AG04450 (cell line): Measurements from ENCODE around the gene PRG3. TPM values are rescaled to one million over a fixed set of nuclear protein-coding genes. Genes with fewer than 3 reads are reported as not detected.

Experiments
- CTCF ChIA-PET: fragments of 300-600, 350-600 bp; formaldehyde crosslinking; extraction: SDS; loops from one replicate; lab custom pipeline; 2022; ENCODE audit warnings: antibody characterized with exemption, inconsistent platforms; lab: Charles Lee
- POLR2A ChIA-PET: fragments of 350-600 bp; formaldehyde crosslinking; extraction: SDS; loops from one replicate; lab custom pipeline; 2021; ENCODE audit warnings: antibody characterized with exemption, inconsistent platforms; lab: Yijun Ruan, JAX
- DNase-seq: peaks from one replicate; pipeline ENCODE4 v3.0.0-alpha.2; 2011; ENCODE audit warnings: low read depth, low spot score
- H3K27ac ChIP-seq: one replicate; pipeline ENCODE4 v1.5.1; 2012; ENCODE audit warnings: low read depth, low read length, control low read depth
- H3K27me3 ChIP-seq: one replicate; pipeline ENCODE4 v1.6.0; 2012; ENCODE audit warnings: low read length; ENCODE audit not compliant: control insufficient read depth, insufficient read depth
- H3K4me3 ChIP-seq: 2 replicates; pipeline ENCODE4 v1.5.1; 2011; ENCODE audit warnings: mild to moderate bottlenecking, low read depth, low read length, control low read depth
- H3K9me3 ChIP-seq: 2 replicates; pipeline ENCODE4 v1.5.1; 2012; ENCODE audit warnings: low read length; ENCODE audit not compliant: control insufficient read depth, insufficient read depth
- CTCF ChIP-seq: IDR thresholded peaks from 2 replicates; pipeline ENCODE4 v1.5.1; 2011; ENCODE audit warnings: low read depth, low read length, control low read depth, inconsistent platforms
- polyA plus RNA-seq: library from polyadenylated mRNA; depleted of rRNA; stranded (reverse); fragments of >200 nt; gene quantifications from 2 replicates; pipeline ENCODE4 v1.2.3, GENCODE V29; 2011

The PRG3 gene
- polyA plus RNA-seq, 1 experiment = not detected

GRCh38 chr11:57374966-57375365 is 6.0 kb downstream of the PRG3 start:
- TF ChIP-seq CTCF = no peak
- Histone ChIP-seq H3K9me3 (no peaks in the 10 kb centered on the region; the same call in 1 of the 2 replicates), H3K27me3 (no peaks in the 10 kb centered on the region), H3K27ac (no peak overlapping the region), H3K4me3 (no peak overlapping the region)
- ChIA-PET POLR2A (no interaction called here), CTCF (no interaction called here)
- no peak for DNase-seq

DNA sequence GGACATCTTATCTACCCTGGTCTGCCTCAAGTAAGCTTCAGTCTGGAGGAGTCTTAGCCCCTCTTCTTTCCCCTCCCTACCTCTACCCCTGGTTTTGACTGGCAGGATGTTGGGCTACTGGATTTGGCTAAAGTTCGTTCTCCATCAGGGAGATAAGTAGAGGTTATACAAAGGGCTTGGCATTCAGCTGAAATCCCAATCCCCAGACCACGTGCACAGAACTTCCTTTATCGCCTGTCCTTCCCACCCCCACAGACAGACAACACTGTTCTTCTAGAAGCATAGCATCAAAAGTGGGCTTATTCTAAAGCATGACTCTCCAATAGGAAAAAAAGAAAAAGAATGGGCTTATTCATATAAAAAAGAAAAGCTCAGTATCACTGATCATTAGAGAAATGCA is 7.8 kb downstream of the PRG3 start:
- Histone ChIP-seq H3K9me3 (no peaks in the 10 kb centered on the region; the same call in 1 of the 2 replicates), H3K27me3 (peaks cover 1% of the 10 kb centered on the region), H3K4me3 (no peak overlapping the region), H3K27ac (no peak overlapping the region)
- TF ChIP-seq CTCF = no peak
- no peak for DNase-seq
- CTCF ChIA-PET = no interaction called here
- POLR2A ChIA-PET = no interaction called here

DNA sequence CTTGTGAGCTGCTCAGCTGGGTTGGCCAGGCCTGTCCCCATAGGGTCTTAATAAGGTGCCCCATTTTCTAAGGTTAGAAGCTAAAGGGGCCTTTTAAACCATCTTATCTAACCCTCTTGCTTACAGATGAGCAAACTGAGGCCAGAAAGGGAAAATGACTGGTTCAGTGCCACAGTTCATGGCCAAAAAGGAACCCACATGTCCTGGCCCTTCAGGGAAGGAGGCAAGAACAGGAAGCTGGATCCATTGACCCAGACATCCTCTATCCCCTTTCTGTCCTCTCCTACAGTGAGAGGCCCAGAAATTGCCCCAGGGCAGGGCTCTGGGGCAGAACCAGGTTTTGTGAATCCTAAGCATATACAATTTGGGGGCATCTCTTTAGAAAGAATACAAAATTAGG is 10.0 kb downstream of the PRG3 start:
- H3K27me3 ChIP-seq = peaks cover 4% of the 10 kb centered on the region
- H3K9me3 ChIP-seq = no peaks in the 10 kb centered on the region; the same call in 1 of the 2 replicates
- no peak for DNase-seq
- CTCF ChIA-PET = interaction anchor here (1.0 kb wide), 1 partner anchor 21 kb away, joined by 4 read pairs; no protein-coding TSS in a partner anchor
- H3K4me3 ChIP-seq = no peak overlapping the region
- H3K27ac ChIP-seq = no peak overlapping the region
- no peak for TF ChIP-seq CTCF
- POLR2A ChIA-PET = no interaction called here

GRCh38 chr11:57370251-57370650 is 10.7 kb downstream of the PRG3 start:
- DNase-seq = no peak
- CTCF ChIA-PET = no interaction called here
- no peak overlapping the region for H3K27ac ChIP-seq

GRCh38 chr11:57368845-57369232 is 12.1 kb downstream of the PRG3 start:
- H3K27me3 ChIP-seq = peaks cover 18% of the 10 kb centered on the region
- H3K4me3 ChIP-seq = no peak overlapping the region
- ChIA-PET CTCF (no interaction called here), POLR2A (interaction anchor here (0.6 kb wide), 1 partner anchor 285 kb away, joined by 3 read pairs; no protein-coding TSS in a partner anchor)
- no peak for TF ChIP-seq CTCF
- no peak for DNase-seq
- no peaks in the 10 kb centered on the region; the same call in 1 of the 2 replicates for H3K9me3 ChIP-seq
- H3K27ac ChIP-seq = no peak overlapping the region

More at GRCh38 chr11:57370251-57370650, 10.7 kb downstream of the PRG3 start:
- Histone ChIP-seq H3K4me3 (no peak overlapping the region), H3K9me3 (no peaks in the 10 kb centered on the region; the same call in 1 of the 2 replicates), H3K27me3 (peaks cover 11% of the 10 kb centered on the region)
- POLR2A ChIA-PET = no interaction called here
- no peak for TF ChIP-seq CTCF
